Psoas muscle (tissue), 8 donors: Measurements from ENCODE around the gene KLC4. TPM values are rescaled to one million over a fixed set of nuclear protein-coding genes. Genes with fewer than 3 reads are reported as not detected.
A peak's percentile ranks its signal among the peaks of the same experiment; 100 is the strongest.

Experiments
- ATAC-seq, 4 donors: fragments of 200-7000 bp; cut with Tn5 transposase; one replicate each; pipeline ENCODE4 v1.9.1; 2020; ENCODE audit warnings: moderate library complexity in 3 of 4, mild to moderate bottlenecking in 2 of 4
- DNase-seq, 2 donors: peaks; one replicate each; pipeline ENCODE4 v3.0.0-alpha.2; 2020
- H3K27ac ChIP-seq: fragments of 200-600 bp; one replicate; pipeline ENCODE4 v1.8.0; 2022
- H3K27me3 ChIP-seq, 3 donors: fragments of 200-600 bp in 1 of 3; one replicate each; pipeline versions ENCODE4 v1.6.1 to v1.8.0; 2013 to 2022; ENCODE audit warnings: low read length in 2 of 3, mild to moderate bottlenecking in 2 of 3, moderate library complexity in 1 of 3; ENCODE audit not compliant: insufficient read depth in 3 of 3
- H3K36me3 ChIP-seq, 2 donors: fragments of 200-600 bp in 1 of 2; one replicate each; pipeline versions ENCODE4 v1.6.1 to v1.8.0; 2013 to 2022; ENCODE audit warnings: low read depth in 1 of 2, mild to moderate bottlenecking in 1 of 2, moderate library complexity in 1 of 2; ENCODE audit not compliant: insufficient read depth in 1 of 2
- H3K4me1 ChIP-seq: fragments of 200-600 bp; one replicate; pipeline ENCODE4 v1.8.0; 2022
- H3K4me3 ChIP-seq: fragments of 200-600 bp; one replicate; pipeline ENCODE4 v1.8.0; 2022; ENCODE audit warnings: mild to moderate bottlenecking
- H3K9me3 ChIP-seq: fragments of 200-600 bp; one replicate; pipeline ENCODE4 v1.8.0; 2022
- CTCF ChIP-seq: fragments of 200-600 bp; IDR thresholded peaks from one replicate; pipeline ENCODE4 v1.8.0; 2022; ENCODE audit warnings: antibody characterized with exemption
- WGBS, 3 donors: extraction: QIAGEN DNeasy Blood & Tissue Kit; methylation state at CpG; one replicate each; pipeline versions ENCODE4 v1.1.6 to v1.1.7; 2013; 5-methylcytosine and 5-hydroxymethylcytosine counted together
- intact Hi-C, 2 donors: fragments of 100-400 bp; cut with DNase I; formaldehyde crosslinking; loops; one replicate each; pipeline versions ENCODE4 v1.11.0 to v1.14.2; 2022
- polyA plus RNA-seq, 3 donors: library from polyadenylated mRNA; stranded (reverse); fragments of 200-250 nt; gene quantifications; one replicate each; pipeline ENCODE4 v1.2.3, GENCODE V29; 2013
- total RNA-seq, 4 donors: library from RNA; stranded (reverse); fragmentation: NEBNext Ultra II Directional in 2 of 4; extraction: Animal tissue kit (Norgen Biotek cat#: 25700) in 2 of 4; gene quantifications; one replicate each; pipeline versions ENCODE4 v1.2.1 to v1.2.4, GENCODE V29; 2021 to 2023
- donor health status: healthy with polysubstance abuse.
- donor health status: DM: no; HTN: no; CAD: no; lungs with moderate emphysema.
- donor health status: Bipolar disorder and iron deficiency.
- donor health status: healthy.
- donor health status: DM: yes; HTN: yes; CAD: no.
- donor health status: DM: no; HTN: no; CAD: no.
- donor health status: DM: no; HTN: no; CAD: no.
- donor health status: DM: yes; HTN: yes; CAD: no.

The KLC4 gene
- total and polyA plus RNA-seq, 7 donors = 12.2 to 20.9 (median 14.9) TPM

GRCh38 chr6:43052842-43053544 is 6.4 kb upstream of the KLC4 start:
- Histone ChIP-seq H3K4me1 (peaks cover 10% of the 10 kb centered on the region), H3K4me3 (peak overlapping the region; percentile 80), H3K9me3 (no peaks in the 10 kb centered on the region), H3K27ac (peak overlapping the region; percentile 90), H3K27me3 (no peaks in the 10 kb centered on the region), H3K36me3 (peaks cover 3 to 67% of the 10 kb centered on the region in 2 donors)
- intact Hi-C loops = loop anchor here (2.0 to 5.0 kb wide), 3 partner anchors 16 to 36 kb away; no protein-coding TSS in a partner anchor
- peak; percentile 45 to 57 (median 45) for ATAC-seq
- WGBS, 3 donors = 17 to 18% (median 17%) methylated on average over 21 to 22 of the region's 22 CpGs
- TF ChIP-seq CTCF = no peak
- DNase-seq = peak in 1 of 2 donors; percentile 63

GRCh38 chr6:43053545-43054205 is 5.8 kb upstream of the KLC4 start, which contains the start of gene CUL7:
Gene CUL7, minus strand, starts transcription at chr6:43053851. Its CDS starts 1,063 bp downstream, at chr6:43052788.
- intact Hi-C loops = loop anchor here (2.0 to 5.0 kb wide), 3 partner anchors 17 to 37 kb away; no protein-coding TSS in a partner anchor
- peak; percentile 94 to 96 (median 94) for ATAC-seq
- WGBS, 3 donors = 1 to 4% (median 2%) methylated on average over 20 to 45 of the region's 45 CpGs
- Histone ChIP-seq H3K27ac (peak within 1 kb of the TSS; percentile 90), H3K36me3 (peaks cover 0 to 61% of the 10 kb centered on the region in 2 donors), H3K9me3 (no peaks in the 10 kb centered on the region), H3K4me3 (peak within 1 kb of the TSS; percentile 80), H3K4me1 (peaks cover 17% of the 10 kb centered on the region), H3K27me3 (no peaks in the 10 kb centered on the region)
- DNase-seq = peak; percentile 92 to 96
- no peak for TF ChIP-seq CTCF

- DNase-seq (no peak), ATAC-seq (peak in 3 of 4 donors; percentile 13 to 23 (median 17))
- WGBS, 3 donors = 44 to 51% (median 49%) methylated on average over 17 of the region's 17 CpGs
These were observed 5.1 kb upstream of the KLC4 start for GRCh38 chr6:43054206-43054943.

More at GRCh38 chr6:43054206-43054943, 5.1 kb upstream of the KLC4 start:
- Histone ChIP-seq H3K9me3 (no peaks in the 10 kb centered on the region), H3K4me1 (peaks cover 18% of the 10 kb centered on the region), H3K27ac (peak overlapping the region; percentile 90), H3K36me3 (peaks cover 0 to 54% of the 10 kb centered on the region in 2 donors), H3K27me3 (no peaks in the 10 kb centered on the region), H3K4me3 (peak overlapping the region; percentile 80)
- intact Hi-C loops = loop anchor here in 1 of 2 donors (5.0 kb wide), 1 partner anchor 37 kb away; no protein-coding TSS in a partner anchor
- TF ChIP-seq CTCF = no peak
